Body of pancreas (tissue), 4 donors: ENCODE data around the gene PAFAH2.

Source experiments
- CTCF ChIP-seq, 7 experiments: fragments of 450-650 bp in 4 of 7; fragments of 200-600 bp in 3 of 7; sonication (generic) in 3 of 7; IDR thresholded peaks; one replicate each; pipeline ENCODE4 v1.5.1; 2016 to 2019; ENCODE audit warnings: antibody characterized with exemption in 7 of 7
- POLR2A ChIP-seq, 3 donors: fragments of 450-650 bp; IDR thresholded peaks; one replicate each; pipeline ENCODE4 v1.6.1; 2016; ENCODE audit warnings: antibody characterized with exemption in 3 of 3, mild to moderate bottlenecking in 2 of 3

GRCh38 chr1:25947027-25947426, 50.8 kb downstream of the PAFAH2 start:
- TF ChIP-seq POLR2A (IDR thresholded peaks at IDR 0.05) (no peak), CTCF (IDR thresholded peaks at IDR 0.05) (no peak)
